KG1 (cell line): ENCODE measurements around the gene C16orf90.
"Not testable (repeated sequence)": the region's sequence is repeated elsewhere in the genome, so short reads cannot be mapped to it uniquely, and the experiment has no call there.

ENCODE experiments used
- DNase-seq: peaks from one replicate; lab custom pipeline; 2025; lab: John Stamatoyannopoulos, UW

C16orf90 gene

DNA sequence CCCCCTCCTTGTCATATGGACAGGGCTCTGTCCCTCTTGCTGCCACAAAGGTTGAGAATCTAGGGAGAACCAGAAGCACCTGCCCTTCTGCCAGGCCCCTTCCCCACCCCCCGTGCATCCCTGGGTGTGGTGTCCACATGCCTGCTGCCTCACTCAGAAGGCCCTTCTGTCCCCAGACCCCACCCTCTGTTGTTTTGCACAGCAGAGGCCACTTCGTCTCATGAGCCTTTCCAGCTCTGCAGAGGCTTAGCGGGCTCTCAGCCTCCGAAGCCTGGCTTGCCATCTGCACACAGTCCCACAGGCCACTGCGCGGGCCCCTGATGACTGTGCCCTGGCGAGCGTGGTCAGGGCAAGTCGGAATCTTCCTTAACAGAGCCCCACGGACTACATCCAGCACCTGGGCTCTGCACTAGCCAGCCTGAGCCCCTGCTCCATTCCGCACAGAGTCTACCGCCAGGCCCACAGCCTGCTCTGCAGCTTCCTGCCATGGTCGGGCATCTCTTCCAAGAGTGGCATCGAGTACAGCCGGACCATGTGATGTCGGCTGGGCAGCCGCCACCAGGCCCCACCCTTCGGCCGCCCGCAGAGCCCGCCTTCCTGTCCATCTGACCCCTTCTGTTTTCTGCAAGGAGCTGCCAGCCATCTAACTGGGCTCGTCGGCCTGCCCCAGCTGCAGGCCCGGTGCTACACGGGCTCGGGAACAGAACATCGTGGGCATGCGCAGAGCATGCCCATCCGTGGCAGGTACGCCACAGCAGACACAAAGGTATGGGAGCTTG is 10.8 kb downstream of the C16orf90 start:
- DNase-seq = no peak

DNA sequence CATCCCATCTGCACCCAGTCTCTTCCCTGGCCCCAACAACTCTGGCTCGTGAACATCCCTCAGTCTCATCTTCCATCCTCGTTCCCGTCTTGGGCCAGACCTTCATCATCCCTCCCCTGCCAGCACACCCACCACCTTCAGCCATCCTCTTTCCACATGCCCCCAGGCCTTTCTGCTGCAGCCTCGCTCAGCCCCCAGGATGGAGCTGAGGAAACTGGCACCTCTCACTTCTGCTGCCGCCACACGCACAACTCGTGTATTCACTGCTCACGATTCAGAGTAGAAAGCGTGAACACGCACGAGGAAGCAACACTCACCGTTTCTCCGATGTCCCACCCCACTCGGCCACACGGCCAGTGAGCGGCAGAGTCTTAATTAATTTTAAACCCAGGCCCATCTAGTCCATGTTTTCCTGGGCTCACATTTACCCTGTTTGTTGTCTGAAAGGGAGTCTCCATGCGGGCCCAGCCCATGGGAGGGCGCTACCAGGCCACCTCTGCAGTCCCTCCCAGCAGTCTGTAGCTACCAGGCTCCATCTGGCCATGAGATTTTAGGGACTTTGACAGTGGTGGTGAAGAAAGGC is 12.5 kb downstream of the C16orf90 start:
- DNase-seq = no peak

GRCh38 chr16:3481696-3482658 is 13.3 kb downstream of the C16orf90 start:
- DNase-seq = no peak

- DNase-seq = no peak
These were observed 14.2 kb downstream of the C16orf90 start for GRCh38 chr16:3480901-3481695.

- no peak for DNase-seq
These were observed 15.6 kb downstream of the C16orf90 start for GRCh38 chr16:3479654-3480216.

DNA sequence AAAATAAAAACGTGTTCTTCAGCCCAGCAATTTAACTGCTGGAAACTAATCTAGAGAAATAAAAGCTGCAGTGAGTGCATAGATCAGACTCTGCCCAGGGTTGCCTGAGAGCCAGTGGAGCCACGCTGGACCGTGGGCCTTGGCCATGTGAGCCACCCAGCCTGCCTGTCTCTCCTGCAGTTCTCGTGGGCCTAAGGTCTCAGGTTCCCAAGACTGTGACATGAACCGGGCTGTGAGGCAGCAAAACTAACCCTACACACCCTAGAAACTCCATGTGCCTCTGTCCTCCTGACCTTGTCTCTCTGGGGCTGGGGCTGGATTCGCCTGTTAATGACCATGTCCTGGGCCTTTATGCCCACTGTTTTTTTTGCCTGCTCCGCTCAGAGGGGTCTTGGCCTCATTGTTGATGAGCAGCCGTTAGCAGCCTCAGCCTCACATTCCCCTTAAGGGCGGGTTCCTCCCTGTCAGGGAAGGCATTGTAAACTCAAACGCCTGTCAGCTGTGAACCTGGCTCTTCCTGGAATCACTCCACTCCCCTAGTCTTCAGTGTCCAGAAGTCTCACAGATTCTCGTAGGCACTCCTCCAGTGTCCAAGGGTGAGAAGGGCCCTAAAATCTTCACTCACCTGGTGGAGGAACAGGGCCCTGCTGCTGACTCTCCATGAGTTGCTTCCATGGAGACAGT is 16.9 kb downstream of the C16orf90 start:
- no peak for DNase-seq

DNA sequence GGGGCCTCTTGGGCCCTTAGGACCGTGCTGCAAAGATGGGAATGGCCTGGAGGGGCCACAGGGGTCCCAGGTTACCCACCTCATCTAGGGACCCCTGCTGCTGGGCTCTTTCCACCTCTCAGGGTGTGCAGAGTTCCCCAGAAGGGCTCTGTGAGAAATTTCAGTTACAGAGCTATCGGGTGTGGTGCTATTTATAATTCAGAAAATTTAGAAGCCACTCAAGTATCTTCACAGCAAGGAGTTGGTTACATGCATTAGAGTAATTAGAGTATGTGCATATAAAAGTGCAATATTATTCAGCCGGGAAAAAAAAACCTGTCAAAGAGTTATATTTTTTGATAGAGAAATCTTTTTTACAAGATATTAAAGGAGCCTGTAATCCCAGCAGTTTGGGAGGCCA is 18.9 kb downstream of the C16orf90 start:
- DNase-seq = no peak

- no peak for DNase-seq
These were observed 19.5 kb downstream of the C16orf90 start for GRCh38 chr16:3475604-3476375.

DNA sequence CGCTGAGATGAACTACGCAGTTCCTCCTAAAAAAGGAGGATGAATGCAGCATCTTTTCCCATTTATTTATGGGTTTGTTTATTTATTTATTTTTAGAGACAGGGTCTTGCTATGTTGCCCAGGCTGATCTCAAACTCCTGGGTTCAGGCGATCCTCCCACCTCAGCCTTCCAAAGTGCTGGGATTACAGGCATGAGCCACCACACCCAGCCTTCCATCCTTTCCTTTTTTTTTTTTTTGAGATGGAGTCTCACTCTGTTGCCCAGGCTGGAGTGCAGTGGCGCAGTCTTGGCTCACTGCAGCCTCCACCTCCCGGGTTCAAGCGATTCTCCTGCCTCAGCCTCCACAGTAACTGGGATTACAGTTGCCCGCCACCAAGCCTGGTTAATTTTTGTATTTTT is 20.4 kb downstream of the C16orf90 start:
- DNase-seq = not testable (repeated sequence)

DNA sequence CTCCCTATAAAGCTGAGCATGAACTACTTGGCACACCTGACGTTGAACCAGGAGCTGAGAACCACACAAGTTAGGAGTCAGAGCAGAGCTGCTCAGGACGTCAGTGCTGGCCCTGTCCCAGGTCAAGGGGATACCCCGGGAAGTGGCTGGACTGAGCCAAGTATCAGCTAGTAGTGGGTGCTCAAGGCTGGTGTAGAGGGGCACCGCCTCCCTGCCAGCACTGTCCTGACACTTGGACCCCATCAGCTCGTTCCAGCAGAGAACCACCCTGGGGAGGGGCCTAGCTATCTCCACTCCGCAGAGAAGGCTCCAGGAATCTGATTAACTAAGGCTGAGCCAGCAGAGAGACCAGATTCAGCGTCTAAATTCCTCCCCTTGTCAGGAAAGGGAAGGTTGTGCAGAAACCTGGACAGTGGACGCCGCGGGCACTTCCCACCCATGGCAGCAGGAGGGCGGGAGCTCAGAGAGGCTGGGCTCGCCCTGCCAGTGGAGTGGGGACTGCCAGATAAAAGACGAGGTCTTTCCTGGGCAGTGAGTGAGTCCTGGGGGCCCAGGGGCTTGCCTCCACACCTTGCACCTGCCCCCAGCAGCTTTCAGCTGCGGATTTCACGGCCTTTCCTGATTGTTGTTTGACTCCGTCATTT is 21.0 kb downstream of the C16orf90 start:
- DNase-seq = no peak

DNA sequence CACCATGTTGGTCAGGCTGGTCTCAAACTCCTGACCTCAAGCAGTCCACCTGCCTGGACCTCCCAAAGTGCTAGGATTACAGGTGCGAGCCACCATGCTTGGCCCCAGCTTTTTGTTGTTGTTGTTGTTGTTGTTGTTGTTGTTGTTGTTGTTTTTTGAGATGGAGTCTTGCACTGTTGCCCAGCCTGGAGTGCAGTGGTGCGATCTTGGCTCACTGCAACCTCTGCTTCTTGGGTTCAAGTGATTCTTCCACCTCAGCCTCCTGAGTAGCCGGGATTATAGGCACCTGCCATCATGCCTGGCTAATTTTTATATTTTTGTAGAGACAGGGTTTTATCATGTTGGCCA is 21.7 kb downstream of the C16orf90 start:
- not testable (repeated sequence) for DNase-seq

DNA sequence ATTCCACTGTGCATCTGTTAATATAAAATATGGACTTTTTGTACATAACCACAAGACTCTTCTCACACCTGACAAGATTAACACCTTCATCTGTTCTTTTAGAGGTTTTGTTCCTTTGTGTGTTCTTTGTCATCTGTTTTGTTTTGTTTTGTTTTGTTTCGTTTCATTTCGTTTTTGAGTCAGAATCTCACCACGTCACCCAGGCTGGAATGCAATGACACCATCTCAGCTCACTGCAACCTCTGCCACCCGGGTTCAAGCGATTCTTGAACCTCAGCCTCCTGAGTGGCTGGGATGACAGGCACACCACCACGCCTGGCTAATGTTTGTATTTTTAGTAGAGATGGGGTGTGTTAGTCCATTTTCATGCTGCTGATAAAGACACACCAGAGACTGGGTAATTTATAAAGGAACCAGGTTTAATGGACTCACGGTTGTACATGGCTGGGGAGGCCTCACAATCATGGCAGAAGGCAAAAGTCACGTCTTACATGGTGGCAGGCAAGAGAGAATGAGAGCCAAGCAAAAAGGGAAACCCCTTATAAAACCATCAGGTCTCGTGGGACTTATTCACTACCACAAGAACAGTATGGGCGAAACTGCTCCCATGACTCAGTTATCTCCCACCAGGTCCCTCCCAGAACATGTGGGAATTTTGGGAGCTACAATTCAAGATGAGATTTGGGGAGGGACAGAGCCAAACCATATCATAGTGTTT is 22.3 kb downstream of the C16orf90 start:
- DNase-seq = no peak

GRCh38 chr16:3471518-3472176 is 23.6 kb downstream of the C16orf90 start:
- no peak for DNase-seq

DNA sequence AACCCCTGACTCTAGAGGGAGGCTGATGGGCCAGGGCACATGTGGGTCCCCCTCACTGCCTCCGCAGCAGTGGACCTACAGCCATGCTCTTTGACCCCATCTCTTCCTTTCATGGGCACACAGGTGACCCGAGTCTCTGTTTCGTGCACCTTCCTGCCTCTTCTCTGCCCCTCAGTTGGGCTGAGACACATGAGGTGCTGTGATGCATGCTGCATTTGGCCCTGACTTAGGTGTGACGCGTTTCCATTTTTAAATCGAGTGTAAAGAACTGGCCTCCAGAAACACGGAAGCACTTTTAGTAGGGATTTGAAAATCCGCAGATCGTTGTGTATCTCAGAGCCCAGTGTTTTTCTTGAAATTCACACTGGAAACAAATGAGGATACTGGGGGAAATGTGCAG is 24.6 kb downstream of the C16orf90 start:
- DNase-seq = no peak

DNA sequence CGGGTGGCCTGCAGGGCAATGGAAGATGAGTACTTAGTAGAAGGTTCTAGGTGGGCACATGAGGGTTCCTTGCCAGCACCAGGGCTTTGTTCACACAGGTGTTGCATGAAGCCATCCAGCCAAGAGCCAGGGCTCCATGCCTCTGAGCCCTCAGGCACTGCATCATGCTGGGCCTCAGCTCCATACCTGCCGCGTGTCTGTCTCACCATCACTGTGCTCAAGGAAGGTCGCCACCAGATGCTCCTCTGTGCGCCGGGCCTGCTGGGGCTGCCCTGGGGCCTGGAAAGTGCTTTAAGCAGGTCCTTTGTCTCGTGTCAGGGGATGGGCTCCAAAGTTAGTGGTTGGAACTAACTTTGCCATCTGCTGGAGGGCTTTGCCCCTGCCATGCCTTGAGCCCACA is 25.6 kb downstream of the C16orf90 start:
- DNase-seq = no peak

DNA sequence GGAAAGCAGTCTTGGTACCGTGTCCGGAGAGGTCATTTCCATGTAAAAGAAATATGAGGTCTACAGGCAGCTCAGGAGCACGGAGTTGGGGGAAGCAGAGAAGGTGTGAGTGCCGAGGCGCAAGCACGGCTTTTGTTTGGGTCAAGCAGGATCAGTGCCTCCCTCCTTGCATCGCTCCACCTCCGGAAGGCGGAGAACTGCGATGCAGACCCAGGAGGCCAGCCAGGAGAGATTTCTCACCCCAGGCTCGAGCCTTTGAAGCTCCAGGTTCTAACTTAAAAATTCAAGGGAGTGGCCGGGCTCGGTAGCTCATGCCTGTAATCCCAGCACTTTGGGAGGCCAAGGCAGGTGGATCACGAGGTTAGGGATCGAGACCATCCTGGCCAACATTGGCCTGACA is 26.8 kb downstream of the C16orf90 start:
- DNase-seq = no peak

DNA sequence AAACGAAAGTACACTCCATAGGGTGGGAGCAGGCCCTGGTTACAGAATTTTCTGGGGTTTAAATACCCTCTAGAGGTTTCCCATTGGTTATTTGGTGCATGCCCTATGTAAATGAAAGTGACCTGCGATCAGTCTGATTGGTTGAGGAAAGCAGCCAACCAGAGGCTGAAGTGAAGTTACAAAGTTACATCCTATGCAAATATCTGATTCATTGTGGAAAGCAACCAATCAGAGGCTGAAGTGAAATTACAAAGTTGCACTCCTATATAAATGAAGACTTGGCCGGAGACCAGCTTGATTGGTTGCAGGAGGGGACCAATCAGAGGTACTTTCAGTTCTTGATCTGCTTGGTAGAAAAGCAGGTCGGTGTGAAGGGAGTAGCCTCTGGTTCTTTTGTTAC is 27.4 kb downstream of the C16orf90 start:
- no peak for DNase-seq

DNA sequence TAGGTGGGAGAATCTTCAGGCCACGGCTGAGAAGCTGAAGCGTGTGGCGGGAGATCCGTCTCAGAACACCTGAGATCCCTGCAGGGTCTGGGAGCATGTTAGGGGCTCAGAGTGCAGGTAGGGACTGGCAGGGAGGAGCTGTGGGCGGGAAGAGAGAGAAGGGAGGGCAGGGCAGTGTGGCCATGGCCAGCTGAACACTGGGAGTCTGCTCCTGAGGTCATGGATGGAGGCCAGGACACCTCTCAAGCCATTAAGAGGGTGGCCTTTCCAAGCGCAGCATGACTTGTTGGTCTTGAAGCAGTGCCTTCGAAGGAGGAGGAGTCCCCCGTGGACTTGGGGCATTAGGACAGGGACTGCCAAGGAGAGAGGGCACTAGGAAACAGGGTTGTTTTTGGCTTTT is 28.1 kb downstream of the C16orf90 start:
- no peak for DNase-seq
